H1 (cell line): Measurements from ENCODE around the gene CGGBP1. TPM values are rescaled to one million over a fixed set of nuclear protein-coding genes. Genes with fewer than 3 reads are reported as not detected.

Source experiments
- BCL11A ChIP-seq, 2 experiments: IDR thresholded peaks; one replicate each; pipeline ENCODE4 v1.6.1; 2011; ENCODE audit warnings: low read depth in 2 of 2, low read length in 2 of 2, mild to moderate bottlenecking in 2 of 2
- CBX8 ChIP-seq: fragments of 300-800, 300-1000 bp; sonication (generic); IDR thresholded peaks from 2 replicates; pipeline ENCODE4 v1.7.1; 2016; ENCODE audit warnings: low read depth, low read length, borderline replicate concordance
- CREB1 ChIP-seq: IDR thresholded peaks from 2 replicates; pipeline ENCODE4 v1.6.1; 2012; ENCODE audit warnings: inconsistent platforms
- EP300 ChIP-seq, 2 experiments: IDR thresholded peaks; 1 replicate in 1 of 2; 2 replicates in 1 of 2; pipeline ENCODE4 v1.6.1; 2011 to 2012; ENCODE audit warnings: low read depth in 2 of 2, low read length in 2 of 2, mild to moderate bottlenecking in 2 of 2, borderline replicate concordance in 1 of 2, inconsistent platforms in 1 of 2, moderate library complexity in 1 of 2
- GTF2F1 ChIP-seq: IDR thresholded peaks from 2 replicates; pipeline ENCODE4 v1.6.1; 2012; ENCODE audit warnings: low read depth, low read length, improper control_type of control experiment, borderline replicate concordance
- HDAC2 ChIP-seq, 2 experiments: fragments of 300-600 bp in 1 of 2; sonication (generic) in 1 of 2; IDR thresholded peaks; 2 replicates each; pipeline ENCODE4 v1.6.1; 2011 to 2012; ENCODE audit warnings: low read depth in 2 of 2, low read length in 2 of 2, mild to moderate bottlenecking in 2 of 2, moderate library complexity in 2 of 2, borderline replicate concordance in 1 of 2, inconsistent platforms in 1 of 2
- JUN ChIP-seq: IDR thresholded peaks from 2 replicates; pipeline ENCODE4 v1.6.1; 2011; ENCODE audit warnings: low read depth, mild to moderate bottlenecking, improper control_type of control experiment, low read length
- JUND ChIP-seq: IDR thresholded peaks from 2 replicates; pipeline ENCODE4 v1.6.1; 2011; ENCODE audit warnings: mild to moderate bottlenecking, improper control_type of control experiment, low read length
- KDM4A ChIP-seq: IDR thresholded peaks from one replicate; pipeline ENCODE4 v1.7.1; 2012; ENCODE audit warnings: low read depth, mild to moderate bottlenecking, moderate library complexity, low read length, inconsistent platforms; ENCODE audit not compliant: severe bottlenecking
- KDM5A ChIP-seq: fragments of 200-600 bp; IDR thresholded peaks from 2 replicates; pipeline ENCODE4 v1.7.1; 2012; ENCODE audit warnings: mild to moderate bottlenecking, low read length, inconsistent platforms, mixed read lengths
- MAFK ChIP-seq: IDR thresholded peaks from 2 replicates; pipeline ENCODE4 v1.6.1; 2012; ENCODE audit warnings: low read depth, mild to moderate bottlenecking, improper control_type of control experiment, low read length
- NANOG ChIP-seq: IDR thresholded peaks from 2 replicates; pipeline ENCODE4 v1.6.1; 2011; ENCODE audit warnings: low read length, low read depth, mild to moderate bottlenecking, inconsistent platforms; ENCODE audit not compliant: insufficient read depth, poor library complexity, severe bottlenecking
- PHF8 ChIP-seq: fragments of 200-600 bp; sonication (generic); conservative IDR thresholded peaks from 2 replicates; pipeline ENCODE4 v1.7.1; 2012; ENCODE audit warnings: low read depth, mild to moderate bottlenecking, inconsistent platforms, low read length, moderate library complexity
- POU5F1 ChIP-seq: IDR thresholded peaks from 2 replicates; pipeline ENCODE4 v1.6.1; 2011; ENCODE audit warnings: low read depth, mild to moderate bottlenecking, low read length, moderate library complexity
- RNF2 ChIP-seq: fragments of 200-900, 300-1000 bp; sonication (generic); IDR thresholded peaks from 2 replicates; pipeline ENCODE4 v1.7.1; 2016; ENCODE audit warnings: borderline replicate concordance, low read depth, mild to moderate bottlenecking, antibody characterized with exemption, low read length; ENCODE audit not compliant: poor library complexity, severe bottlenecking; ENCODE audit errors: missing control alignments
- SAP30 ChIP-seq: fragments of 300-600 bp; sonication (generic); IDR thresholded peaks from 2 replicates; pipeline ENCODE4 v1.7.1; 2012; ENCODE audit warnings: low read length, moderate library complexity, mild to moderate bottlenecking, inconsistent platforms; ENCODE audit not compliant: insufficient read depth, insufficient replicate concordance
- SP2 ChIP-seq: IDR thresholded peaks from 2 replicates; pipeline ENCODE4 v1.6.1; 2012; ENCODE audit warnings: mild to moderate bottlenecking, low read length, inconsistent platforms
- SP4 ChIP-seq: IDR thresholded peaks from 2 replicates; pipeline ENCODE4 v1.6.1; 2012; ENCODE audit warnings: low read length, inconsistent platforms
- SRF ChIP-seq: IDR thresholded peaks from 2 replicates; pipeline ENCODE4 v1.6.1; 2011; ENCODE audit warnings: mild to moderate bottlenecking, low read depth, low read length, moderate library complexity
- TBP ChIP-seq: IDR thresholded peaks from 2 replicates; pipeline ENCODE4 v1.6.1; 2011; ENCODE audit warnings: low read depth, low read length, improper control_type of control experiment
- TEAD4 ChIP-seq: IDR thresholded peaks from 2 replicates; pipeline ENCODE4 v1.6.1; 2012; ENCODE audit warnings: low read depth, low read length, inconsistent platforms, mixed read lengths
- YY1 ChIP-seq: IDR thresholded peaks from 2 replicates; pipeline ENCODE4 v1.6.1; 2011; ENCODE audit warnings: low read depth, mild to moderate bottlenecking, low read length
- polyA plus RNA-seq, 7 experiments: library from polyadenylated mRNA; depleted of rRNA in 3 of 7; stranded (reverse) in 5 of 7; unstranded in 2 of 7; fragments of >200 nt in 5 of 7; fragments of 200-250 nt in 2 of 7; gene quantifications; 1 replicate in 5 of 7; 2 replicates in 1 of 7; 4 replicates in 1 of 7; pipeline versions ENCODE4 v1.2.1 to v1.2.3, GENCODE V29; 2011 to 2013; ENCODE audit warnings: missing spikeins in 2 of 7, mixed read lengths in 2 of 7
- total RNA-seq: library from RNA; stranded (reverse); fragmentation: NEBNext Ultra II Directional; extraction: Animal tissue kit (Norgen Biotek cat#: 25700); gene quantifications from 2 replicates; pipeline ENCODE4 v1.2.1, GENCODE V29; 2021

CGGBP1 gene
- total and polyA plus RNA-seq, 2 of the 8 experiments (the other 6 are each of a cell fraction or from before 2014, with no cell fraction given) = 22.9 to 61.4 TPM

DNA sequence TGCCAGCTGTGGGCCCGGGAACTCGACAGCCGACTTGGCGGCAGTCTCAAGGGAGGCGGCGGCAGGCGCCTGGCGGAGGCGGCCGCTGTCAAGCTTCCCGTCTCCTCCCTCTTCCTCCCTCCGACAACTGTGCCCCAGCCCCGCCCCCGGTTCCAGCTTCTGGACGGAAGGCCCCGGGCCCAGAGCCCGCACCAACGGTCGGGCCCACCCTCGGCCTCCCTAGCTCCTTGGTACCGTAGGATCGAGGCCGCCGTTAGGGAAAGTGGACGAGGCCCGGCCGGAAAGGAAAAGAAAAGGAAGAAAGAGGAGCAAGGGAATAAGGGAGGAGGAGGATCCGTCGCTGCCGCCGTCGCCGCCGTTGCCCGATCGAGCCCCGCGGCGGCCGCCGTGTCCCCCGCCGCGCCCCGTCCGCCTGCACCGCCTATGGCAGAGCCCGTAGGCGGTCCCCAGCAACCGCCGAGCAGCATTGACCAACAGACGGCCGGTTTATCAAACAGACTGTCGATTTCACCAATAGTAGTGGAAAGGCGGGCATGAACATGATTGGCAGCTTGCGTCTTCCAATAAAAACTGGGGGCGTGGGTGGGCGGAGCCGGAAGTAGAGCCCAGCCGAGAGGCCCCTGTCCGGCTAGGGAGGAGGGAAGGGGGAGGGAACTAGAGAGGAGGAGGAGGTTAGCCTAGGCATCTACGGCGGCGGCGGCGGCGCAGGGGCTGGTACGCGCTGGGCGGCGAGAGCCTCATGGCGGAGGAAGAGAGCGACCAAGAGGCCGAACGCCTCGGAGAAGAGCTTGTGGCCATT is at the start of gene CGGBP1, which contains the start of gene ZNF654 (continued):
- peak; percentile 76 for TF ChIP-seq KDM4A
- TF ChIP-seq POU5F1 = no peak
- peak; percentile 96 for TF ChIP-seq SP4
- peak in 1 of 2 experiments; percentile 22; a peak in 1 of 3 replicates for TF ChIP-seq EP300 (IDR thresholded peaks at IDR 0.05; ENCODE audit: borderline replicate concordance in 1 of 2, low read depth in 2 of 2, low read length in 2 of 2)
- peak; percentile 50; the same call in 1 of the 2 replicates for TF ChIP-seq CREB1
- no peak for TF ChIP-seq BCL11A (IDR thresholded peaks at IDR 0.05; ENCODE audit: low read depth in 2 of 2, low read length in 2 of 2)
- no peak for TF ChIP-seq SAP30
- no peak for TF ChIP-seq KDM5A
- no peak for TF ChIP-seq JUND
- TF ChIP-seq TBP = peak; percentile 61; the same call in 1 of the 2 replicates
- no peak for TF ChIP-seq MAFK
- no peak for TF ChIP-seq TEAD4
- TF ChIP-seq HDAC2 (IDR thresholded peaks at IDR 0.05; ENCODE audit: borderline replicate concordance in 1 of 2, low read depth in 2 of 2, low read length in 2 of 2) = no peak; a peak in 1 of 4 replicates
- no peak for TF ChIP-seq JUN
- TF ChIP-seq SRF = no peak
- TF ChIP-seq NANOG = no peak
- TF ChIP-seq SP2 = peak; percentile 95
- TF ChIP-seq PHF8 = peak; percentile 75
- peak; percentile 69; the same call in 1 of the 2 replicates for TF ChIP-seq YY1
- TF ChIP-seq CBX8 = no peak
- TF ChIP-seq RNF2 = no peak
- TF ChIP-seq GTF2F1 = no peak; the same call in 1 of the 2 replicates
